HUES6 (cell line): ENCODE data around the gene TLCD3A.
A peak's percentile ranks its signal among the peaks of the same experiment; 100 is the strongest.
"Not testable (repeated sequence)": the region's sequence is repeated elsewhere in the genome, so short reads cannot be mapped to it uniquely, and the experiment has no call there.

Source experiments
- H3K27ac ChIP-seq: 2 replicates; pipeline ENCODE4 v1.7.0; 2013; ENCODE audit warnings: low read depth, mild to moderate bottlenecking, low read length, inconsistent platforms
- H3K27me3 ChIP-seq: 2 replicates; pipeline ENCODE4 v1.6.1; 2013; ENCODE audit warnings: low read length; ENCODE audit not compliant: control insufficient read depth, insufficient read depth
- H3K36me3 ChIP-seq: 2 replicates; pipeline ENCODE4 v1.6.1; 2013; ENCODE audit warnings: low read length; ENCODE audit not compliant: control insufficient read depth, insufficient read depth
- H3K4me1 ChIP-seq: 2 replicates; pipeline ENCODE4 v1.6.1; 2013; ENCODE audit warnings: low read length; ENCODE audit not compliant: control insufficient read depth, insufficient read depth
- H3K4me3 ChIP-seq: 2 replicates; pipeline ENCODE4 v1.5.1; 2013; ENCODE audit warnings: low read depth, low read length
- H3K9ac ChIP-seq: one replicate; pipeline ENCODE4 v1.6.1; 2013; ENCODE audit warnings: mild to moderate bottlenecking, low read length
- H3K9me3 ChIP-seq: 2 replicates; pipeline ENCODE4 v1.6.1; 2013; ENCODE audit warnings: low read depth, low read length; ENCODE audit not compliant: control insufficient read depth, insufficient read depth

The TLCD3A gene

DNA sequence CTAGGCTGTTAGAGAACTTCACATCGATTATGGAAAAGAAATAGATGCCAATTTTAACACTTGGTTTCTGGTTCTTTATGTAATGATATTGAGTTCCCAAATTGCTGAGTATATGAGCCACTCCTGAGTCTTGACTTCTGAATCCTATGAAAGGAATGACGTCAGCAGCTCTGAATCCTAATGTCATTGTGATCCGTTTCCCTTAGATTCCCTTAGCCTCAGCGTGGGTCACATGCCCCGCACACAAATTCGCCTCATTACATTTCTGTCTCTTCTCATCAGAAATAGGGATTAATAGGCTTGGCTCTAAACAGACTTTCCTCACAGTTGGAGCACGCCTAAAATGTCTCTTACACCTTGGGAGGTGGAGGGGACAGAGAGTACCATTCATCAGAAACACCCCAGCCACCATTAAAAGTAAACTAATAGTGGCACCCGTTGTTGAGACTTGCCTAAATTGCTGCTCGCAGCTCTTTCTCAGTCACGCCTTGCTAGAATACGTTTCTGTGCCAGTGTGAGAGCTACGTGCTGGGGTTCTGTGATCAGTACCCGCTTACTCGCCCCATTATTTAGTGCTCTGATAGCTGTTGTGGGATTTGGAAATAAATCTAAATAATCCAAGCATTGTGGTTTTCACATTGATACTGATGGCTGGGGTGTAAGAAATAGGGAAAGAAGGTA lies 56.9 kb downstream of the TLCD3A start:
- Histone ChIP-seq H3K9ac (no peak overlapping the region), H3K27ac (no peak overlapping the region), H3K4me3 (no peak overlapping the region), H3K9me3 (no peaks in the 10 kb centered on the region), H3K27me3 (no peaks in the 10 kb centered on the region), H3K4me1 (peaks cover 8% of the 10 kb centered on the region; the same call in 1 of the 2 replicates), H3K36me3 (peaks cover 49% of the 10 kb centered on the region)

DNA sequence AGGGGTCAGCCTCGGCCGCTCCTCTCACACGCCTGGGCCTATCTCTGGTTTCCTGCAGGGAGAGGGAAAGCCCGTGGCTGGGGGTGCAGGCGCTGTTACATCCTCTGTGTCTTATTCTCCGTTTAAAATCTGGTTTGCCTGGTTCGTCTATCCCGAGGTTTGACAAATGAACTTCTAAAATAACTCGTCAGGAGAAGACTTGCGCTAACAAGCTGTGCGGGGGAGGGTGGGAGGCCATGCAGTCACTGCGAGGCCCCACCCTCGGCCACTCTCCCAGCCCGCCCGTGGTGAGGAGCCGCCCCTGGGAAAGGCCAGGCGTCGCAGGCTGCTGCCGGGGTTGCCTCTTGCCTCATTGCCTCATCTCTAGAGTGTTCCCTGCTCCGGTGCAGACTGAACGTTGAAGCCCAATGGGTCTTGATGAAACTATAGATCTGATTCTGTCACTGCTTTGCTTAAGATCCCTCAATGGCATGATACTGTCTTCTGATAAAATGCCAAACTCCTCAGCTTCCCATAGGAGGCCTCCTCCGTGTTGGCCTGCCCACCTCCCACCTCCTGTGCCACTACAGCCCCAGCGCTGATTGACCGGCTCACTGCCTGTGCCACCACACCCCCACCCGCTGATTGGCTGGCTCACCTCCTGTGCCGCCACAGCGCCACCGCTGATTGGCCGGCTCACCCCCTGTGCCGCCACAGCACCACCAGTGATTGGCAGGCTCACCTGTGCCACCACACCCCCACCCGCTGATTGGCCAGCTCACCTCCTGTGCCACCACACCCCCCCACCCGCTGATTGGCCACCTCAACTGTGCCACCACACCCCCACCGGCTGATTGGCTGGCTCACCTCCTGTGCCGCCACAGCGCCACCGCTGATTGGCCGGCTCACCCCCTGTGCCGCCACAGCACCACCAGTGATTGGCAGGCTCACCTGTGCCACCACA lies 57.8 kb downstream of the TLCD3A start:
- H3K36me3 ChIP-seq: peaks cover 43% of the 10 kb centered on the region

GRCh38 chr17:790874-791247 lies 58.5 kb downstream of the TLCD3A start:
- not testable (repeated sequence) for H3K9ac ChIP-seq, H3K9me3 ChIP-seq, H3K27me3 ChIP-seq, H3K27ac ChIP-seq
- H3K36me3 ChIP-seq: peaks cover 45% of the 10 kb centered on the region
- H3K4me1 ChIP-seq: peaks cover 12% of the 10 kb centered on the region; the same call in 1 of the 2 replicates
- H3K4me3 ChIP-seq: peak overlapping the region; percentile 14; the same call in 1 of the 2 replicates

More for the DNA sequence above, 57.8 kb downstream of the TLCD3A start:
- H3K27ac ChIP-seq, H3K9ac ChIP-seq, H3K27me3 ChIP-seq, H3K9me3 ChIP-seq: not testable (repeated sequence)
- Histone ChIP-seq H3K4me3 (peak overlapping the region; percentile 19; the same call in 1 of the 2 replicates), H3K4me1 (peaks cover 11% of the 10 kb centered on the region; the same call in 1 of the 2 replicates)

GRCh38 chr17:791829-792228 lies 59.4 kb downstream of the TLCD3A start:
- peaks cover 51% of the 10 kb centered on the region for H3K36me3 ChIP-seq
- H3K9ac ChIP-seq: no peak overlapping the region
- no peaks in the 10 kb centered on the region for H3K27me3 ChIP-seq
- H3K4me1 ChIP-seq: peaks cover 12% of the 10 kb centered on the region; the same call in 1 of the 2 replicates
- H3K4me3 ChIP-seq: no peak overlapping the region
- no peaks in the 10 kb centered on the region for H3K9me3 ChIP-seq
- no peak overlapping the region for H3K27ac ChIP-seq

DNA sequence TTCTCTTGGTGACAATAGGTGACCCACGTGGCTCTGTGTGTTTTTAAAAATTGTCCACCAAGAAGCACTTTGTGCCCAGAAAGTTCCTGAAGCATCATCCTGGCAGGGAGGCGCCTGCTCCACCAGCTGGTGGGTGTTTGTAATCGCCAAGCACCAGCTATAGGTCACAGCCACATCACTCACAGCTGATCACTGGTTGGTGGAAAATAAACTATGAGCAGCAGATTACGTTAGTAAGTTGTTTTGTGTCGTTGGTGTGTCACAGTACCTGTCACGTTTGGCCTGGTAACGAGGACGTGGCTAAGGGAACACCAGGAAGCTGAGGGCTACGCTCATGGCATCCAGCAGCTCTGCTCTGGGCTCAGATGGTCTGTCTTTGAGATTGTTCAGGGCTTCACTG lies 59.9 kb downstream of the TLCD3A start:
- peaks cover 12% of the 10 kb centered on the region; the same call in 1 of the 2 replicates for H3K4me1 ChIP-seq
- H3K4me3 ChIP-seq: no peak overlapping the region
- H3K36me3 ChIP-seq: peaks cover 56% of the 10 kb centered on the region
- H3K9me3 ChIP-seq: no peaks in the 10 kb centered on the region
- no peak overlapping the region for H3K9ac ChIP-seq
- no peaks in the 10 kb centered on the region for H3K27me3 ChIP-seq
- H3K27ac ChIP-seq: no peak overlapping the region
